Activated naive CD8-positive, alpha-beta T cell treated with anti-CD3 and anti-CD28 coated beads, Interleukin-2, amount 10 ng/mL, durations not matched to agents 7 days and 5 days (primary cell): ENCODE data around the gene HPGD. TPM values are rescaled to one million over a fixed set of nuclear protein-coding genes. Genes with fewer than 3 reads are reported as not detected.
A peak's percentile ranks its signal among the peaks of the same experiment; 100 is the strongest.

Source experiments
- ATAC-seq: fragments of 150-1000 bp; cut with Tn5 transposase; one replicate; pipeline ENCODE4 v1.10.0; 2021; ENCODE audit warnings: low read depth, moderate library complexity
- POLR2A ChIA-PET: fragments of 350-600 bp; sonication (Branson Sonifier 250); formaldehyde crosslinking; loops from one replicate; lab custom pipeline; 2021; ENCODE audit warnings: antibody characterized with exemption; lab: Charles Lee
- DNase-seq: peaks from one replicate; pipeline ENCODE4 v3.0.0; 2021
- H3K27ac Mint-ChIP-seq: one replicate; pipeline ENCODE4 v1.8.0; 2022; ENCODE audit warnings: mild to moderate bottlenecking, mixed read lengths
- H3K27me3 Mint-ChIP-seq: one replicate; pipeline ENCODE4 v1.8.0; 2022; ENCODE audit warnings: mild to moderate bottlenecking, moderate library complexity, mixed read lengths
- H3K36me3 Mint-ChIP-seq: one replicate; pipeline ENCODE4 v1.8.0; 2021; ENCODE audit warnings: mild to moderate bottlenecking, mixed read lengths
- H3K4me1 Mint-ChIP-seq: one replicate; pipeline ENCODE4 v1.8.0; 2021; ENCODE audit warnings: mixed read lengths
- H3K4me3 Mint-ChIP-seq: one replicate; pipeline ENCODE4 v1.8.0; 2022; ENCODE audit warnings: mild to moderate bottlenecking, moderate library complexity, mixed read lengths
- H3K9me3 Mint-ChIP-seq: one replicate; pipeline ENCODE4 v1.8.0; 2021; ENCODE audit warnings: mixed read lengths
- total RNA-seq, 2 experiments: library from RNA; stranded (reverse); gene quantifications; one replicate each; pipeline ENCODE4 v1.2.3, GENCODE V29; 2021

The HPGD gene
- total RNA-seq = 10 to 100 TPM; 10.4 to 10.7 TPM

- Mint-ChIP-seq H3K9me3 (no peaks in the 10 kb centered on the region), H3K4me3 (peak within 1 kb of the TSS; percentile 88), H3K36me3 (no peaks in the 10 kb centered on the region), H3K4me1 (peaks cover 15% of the 10 kb centered on the region), H3K27ac (peak within 1 kb of the TSS; percentile 85), H3K27me3 (peaks cover 24% of the 10 kb centered on the region)
- POLR2A ChIA-PET = interaction anchor here (0.6 to 2.1 kb wide), 7 partner anchors 12 to 1673 kb away, joined by 3 to 8 read pairs (median 3); partner anchors contain the start of gene SAP30
- DNase-seq = peak; percentile 78
- peak; percentile 97 for ATAC-seq
Observed at GRCh38 chr4:174522183-174523024, at the start of gene HPGD. TSS of gene HPGD (minus strand) at chr4:174522488. CDS start at chr4:174522451, 37 bp downstream.

- POLR2A ChIA-PET = no interaction called here
- H3K36me3 Mint-ChIP-seq = no peaks in the 10 kb centered on the region
- H3K27me3 Mint-ChIP-seq = peaks cover 2% of the 10 kb centered on the region
- no peaks in the 10 kb centered on the region for H3K9me3 Mint-ChIP-seq
- no peak for ATAC-seq
- H3K4me3 Mint-ChIP-seq = no peak overlapping the region
- no peak overlapping the region for H3K27ac Mint-ChIP-seq
- H3K4me1 Mint-ChIP-seq = no peaks in the 10 kb centered on the region
- DNase-seq = no peak
Observed at GRCh38 chr4:174564529-174564928, 42.2 kb upstream of the HPGD start.

DNA sequence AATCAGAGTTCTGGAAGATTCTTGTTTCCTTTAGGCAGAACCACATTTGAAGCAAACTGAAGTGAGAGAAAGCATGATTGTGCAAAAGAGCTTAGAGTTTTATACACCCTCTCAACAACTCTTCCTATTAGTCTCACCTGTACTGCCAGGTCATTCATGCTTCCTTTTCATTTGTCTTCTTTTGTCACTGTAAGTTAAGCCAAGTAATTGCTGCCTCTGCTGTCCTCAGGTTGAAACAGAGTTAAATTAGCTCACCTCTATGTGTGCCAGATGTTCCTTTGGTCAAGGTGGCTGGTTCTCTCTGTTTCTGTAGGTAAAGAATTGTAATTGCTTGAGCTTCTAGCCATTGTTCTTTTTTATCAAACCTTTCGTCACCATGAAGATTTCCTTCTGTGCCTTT, 41.1 kb upstream of the HPGD start:
- Mint-ChIP-seq H3K4me1 (no peaks in the 10 kb centered on the region), H3K27me3 (no peaks in the 10 kb centered on the region), H3K9me3 (no peaks in the 10 kb centered on the region), H3K27ac (no peak overlapping the region), H3K4me3 (no peak overlapping the region), H3K36me3 (no peaks in the 10 kb centered on the region)
- no peak for DNase-seq
- POLR2A ChIA-PET = no interaction called here
- ATAC-seq = no peak

- POLR2A ChIA-PET = no interaction called here
- Mint-ChIP-seq H3K27ac (no peak overlapping the region), H3K36me3 (no peaks in the 10 kb centered on the region), H3K4me1 (no peaks in the 10 kb centered on the region), H3K4me3 (no peak overlapping the region), H3K27me3 (no peaks in the 10 kb centered on the region), H3K9me3 (no peaks in the 10 kb centered on the region)
- ATAC-seq (no peak), DNase-seq (no peak)
Observed at GRCh38 chr4:174561560-174561959, 39.3 kb upstream of the HPGD start.

GRCh38 chr4:174559894-174560293, 37.6 kb upstream of the HPGD start:
- Mint-ChIP-seq H3K4me3 (no peak overlapping the region), H3K4me1 (no peaks in the 10 kb centered on the region), H3K36me3 (no peaks in the 10 kb centered on the region), H3K27ac (no peak overlapping the region), H3K9me3 (no peaks in the 10 kb centered on the region), H3K27me3 (no peaks in the 10 kb centered on the region)
- ATAC-seq (no peak), DNase-seq (no peak)
- POLR2A ChIA-PET = no interaction called here

DNA sequence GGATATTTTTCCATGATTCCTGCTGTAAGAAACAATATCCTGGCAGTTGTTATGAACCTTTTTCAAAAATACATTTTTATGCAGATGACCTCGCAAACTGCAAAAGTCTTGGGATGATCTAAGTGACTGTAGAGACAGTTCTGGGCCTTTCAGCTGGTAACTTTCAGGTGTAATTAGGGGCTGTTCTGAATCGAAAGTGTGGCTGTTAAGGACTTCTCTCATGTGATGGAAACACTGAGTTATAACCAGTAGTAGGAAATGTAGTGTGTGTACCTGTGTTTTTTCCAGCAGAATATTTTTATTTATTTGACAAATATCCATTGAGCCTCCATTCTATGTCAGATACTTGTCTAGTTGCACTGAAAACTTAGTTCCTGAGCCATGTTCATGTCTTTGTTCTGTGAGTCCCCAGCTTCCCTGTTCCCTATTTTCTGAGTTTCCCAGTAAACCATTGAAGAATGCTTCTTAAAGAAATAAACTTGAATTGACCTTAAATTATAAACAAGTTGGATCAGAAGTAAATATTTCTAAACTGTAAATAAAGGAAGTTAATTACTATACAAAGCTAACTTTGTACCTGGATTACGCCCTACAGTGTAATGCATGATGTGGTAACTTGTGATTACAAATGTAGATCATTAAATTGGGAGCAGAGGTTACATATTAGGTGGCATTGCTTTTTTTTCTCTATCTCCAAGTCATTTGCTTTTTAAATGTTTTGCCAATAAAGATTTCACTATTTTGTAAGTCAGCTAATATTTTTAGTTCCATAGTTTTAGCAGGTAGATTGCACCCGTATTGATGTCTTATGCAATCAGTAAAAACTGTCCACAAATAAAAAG, 33.7 kb upstream of the HPGD start:
- POLR2A ChIA-PET = no interaction called here
- Mint-ChIP-seq H3K9me3 (no peaks in the 10 kb centered on the region), H3K4me3 (no peak overlapping the region), H3K36me3 (no peaks in the 10 kb centered on the region), H3K27ac (no peak overlapping the region), H3K27me3 (no peaks in the 10 kb centered on the region), H3K4me1 (no peaks in the 10 kb centered on the region)
- DNase-seq (no peak), ATAC-seq (no peak)

DNA sequence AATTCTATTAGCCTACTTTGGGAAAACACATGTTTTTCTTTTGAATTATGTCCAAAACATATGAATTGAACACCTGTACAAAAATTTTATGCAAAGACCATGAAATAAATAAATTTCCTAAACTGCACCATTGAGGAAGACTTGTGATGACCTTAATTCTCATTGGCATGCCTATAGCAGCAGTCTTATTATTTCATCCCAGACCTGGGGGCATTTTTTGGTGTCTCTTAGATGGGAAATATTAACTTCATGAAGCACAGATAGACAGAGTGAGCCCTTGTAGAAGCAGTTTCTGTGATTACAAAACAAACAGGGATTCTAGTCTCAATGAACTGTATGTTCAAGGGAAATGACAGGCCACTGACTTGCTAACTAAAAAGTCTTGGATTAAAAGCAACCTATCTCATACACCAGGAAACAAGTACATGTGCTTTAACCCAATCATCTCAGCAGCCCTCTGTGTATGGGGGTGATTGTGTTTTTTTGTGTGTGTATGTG, 32.0 kb upstream of the HPGD start:
- no peaks in the 10 kb centered on the region for H3K27me3 Mint-ChIP-seq
- no peak overlapping the region for H3K27ac Mint-ChIP-seq
- ATAC-seq (no peak), DNase-seq (no peak)
- H3K9me3 Mint-ChIP-seq = no peaks in the 10 kb centered on the region
- POLR2A ChIA-PET = no interaction called here
- H3K4me3 Mint-ChIP-seq = no peak overlapping the region
- H3K4me1 Mint-ChIP-seq = no peaks in the 10 kb centered on the region
- H3K36me3 Mint-ChIP-seq = no peaks in the 10 kb centered on the region

DNA sequence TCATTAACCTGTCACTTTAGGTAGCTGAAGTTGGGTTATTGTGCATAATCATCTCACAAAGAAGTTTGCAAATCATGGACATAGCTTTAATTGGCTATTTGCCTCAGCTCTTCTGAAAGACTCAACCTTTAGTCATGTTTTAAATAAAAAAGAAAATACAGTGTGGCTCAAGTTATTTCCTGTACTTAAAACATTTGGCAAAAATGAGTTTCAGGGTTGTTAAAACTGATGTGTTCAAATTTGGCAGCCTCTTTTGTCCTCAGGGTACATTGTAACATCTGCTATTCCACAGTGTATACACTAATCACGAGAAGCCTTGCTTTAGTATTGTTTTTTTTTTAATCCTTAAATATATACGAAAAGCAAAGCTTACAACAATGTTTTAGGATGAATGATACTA, 31.5 kb upstream of the HPGD start:
- POLR2A ChIA-PET = no interaction called here
- no peaks in the 10 kb centered on the region for H3K27me3 Mint-ChIP-seq
- ATAC-seq (no peak), DNase-seq (no peak)
- H3K4me3 Mint-ChIP-seq = no peak overlapping the region
- H3K27ac Mint-ChIP-seq = no peak overlapping the region
- H3K36me3 Mint-ChIP-seq = no peaks in the 10 kb centered on the region
- H3K4me1 Mint-ChIP-seq = no peaks in the 10 kb centered on the region
- H3K9me3 Mint-ChIP-seq = no peaks in the 10 kb centered on the region

DNA sequence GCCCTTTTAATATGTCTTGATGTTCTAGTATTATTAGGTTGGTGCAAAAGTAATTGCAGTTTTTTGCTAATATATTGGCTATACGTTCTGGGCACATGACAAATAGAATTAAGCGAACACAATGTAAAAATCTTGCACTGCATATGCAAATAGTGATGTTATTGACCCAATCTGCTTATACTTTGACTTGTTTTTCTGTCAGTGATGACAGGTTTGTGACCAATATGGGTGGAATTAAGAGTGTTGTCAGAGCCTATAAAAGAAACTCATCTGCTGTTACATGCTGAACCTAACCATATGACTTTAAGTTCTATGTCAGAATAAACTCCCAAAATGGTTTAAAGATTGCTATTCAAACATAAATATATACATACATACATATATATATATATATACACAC, 30.7 kb upstream of the HPGD start:
- Mint-ChIP-seq H3K4me3 (no peak overlapping the region), H3K27me3 (no peaks in the 10 kb centered on the region), H3K9me3 (no peaks in the 10 kb centered on the region), H3K36me3 (no peaks in the 10 kb centered on the region), H3K27ac (no peak overlapping the region), H3K4me1 (no peaks in the 10 kb centered on the region)
- ATAC-seq (no peak), DNase-seq (no peak)
- POLR2A ChIA-PET = no interaction called here

DNA sequence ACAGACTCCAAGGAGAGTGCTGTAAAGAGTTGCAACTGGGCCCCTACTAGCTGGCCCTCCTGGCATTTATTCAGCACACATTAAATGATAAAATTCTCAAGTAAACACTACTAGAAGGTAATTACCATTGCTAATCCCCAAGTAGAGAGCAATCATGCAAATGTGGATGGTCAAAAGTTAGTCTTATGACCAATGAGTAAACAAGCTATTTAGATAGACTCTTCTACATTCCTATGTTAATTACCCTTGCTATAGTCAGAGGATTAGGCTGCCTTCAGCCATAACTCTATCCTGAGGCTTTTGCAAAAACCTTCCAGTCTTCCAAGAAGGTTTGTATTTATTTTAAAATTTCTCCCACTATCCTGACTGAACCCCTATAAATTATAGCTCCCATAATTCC, 28.3 kb upstream of the HPGD start:
- Mint-ChIP-seq H3K27me3 (no peaks in the 10 kb centered on the region), H3K4me3 (no peak overlapping the region), H3K27ac (no peak overlapping the region), H3K9me3 (peaks cover 4% of the 10 kb centered on the region), H3K36me3 (no peaks in the 10 kb centered on the region), H3K4me1 (no peaks in the 10 kb centered on the region)
- ATAC-seq (no peak), DNase-seq (no peak)
- POLR2A ChIA-PET = no interaction called here

DNA sequence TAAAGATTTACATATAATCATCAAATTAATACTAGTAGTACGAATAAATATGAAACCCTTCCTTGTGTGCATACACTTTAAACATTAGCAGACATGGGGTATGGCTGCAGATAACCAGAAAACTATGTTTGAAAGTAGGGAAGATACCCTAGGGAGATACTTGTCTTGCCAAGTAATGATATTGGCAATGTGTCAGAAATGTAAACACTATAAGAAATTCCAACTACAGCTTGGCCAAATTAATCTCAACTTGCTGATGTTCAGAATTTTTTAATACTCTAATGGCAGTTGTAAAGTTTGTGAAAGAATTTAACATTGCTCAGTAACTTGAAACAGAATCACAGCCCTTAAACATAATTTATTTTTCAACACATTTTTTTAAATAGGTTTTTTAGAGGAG, 27.4 kb upstream of the HPGD start:
- POLR2A ChIA-PET = no interaction called here
- Mint-ChIP-seq H3K27ac (no peak overlapping the region), H3K4me1 (no peaks in the 10 kb centered on the region), H3K27me3 (no peaks in the 10 kb centered on the region), H3K4me3 (no peak overlapping the region), H3K9me3 (peaks cover 4% of the 10 kb centered on the region), H3K36me3 (no peaks in the 10 kb centered on the region)
- ATAC-seq (no peak), DNase-seq (no peak)

DNA sequence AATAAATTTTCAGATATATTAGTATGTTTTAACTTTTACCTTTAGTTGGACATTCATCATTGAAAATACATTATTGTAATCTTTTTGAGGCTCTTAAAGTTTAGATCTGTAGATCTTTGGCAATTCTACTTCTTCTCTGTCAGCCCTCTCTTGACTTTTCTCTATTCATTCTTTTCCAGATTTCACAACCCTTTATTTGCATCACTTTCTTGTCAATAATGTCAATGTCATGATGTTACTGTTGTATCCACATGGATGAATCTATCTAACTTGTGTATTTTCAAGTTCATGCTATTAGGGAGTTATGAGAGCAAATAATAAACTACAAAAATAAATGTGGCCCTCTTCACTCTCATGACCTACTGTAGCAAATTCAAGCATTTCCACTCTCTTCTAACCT, 23.0 kb upstream of the HPGD start:
- POLR2A ChIA-PET = no interaction called here
- peaks cover 2% of the 10 kb centered on the region for H3K27me3 Mint-ChIP-seq
- H3K36me3 Mint-ChIP-seq = no peaks in the 10 kb centered on the region
- DNase-seq = no peak
- peaks cover 4% of the 10 kb centered on the region for H3K9me3 Mint-ChIP-seq
- no peak overlapping the region for H3K27ac Mint-ChIP-seq
- no peak for ATAC-seq
- no peak overlapping the region for H3K4me3 Mint-ChIP-seq
- no peaks in the 10 kb centered on the region for H3K4me1 Mint-ChIP-seq

- Mint-ChIP-seq H3K36me3 (no peaks in the 10 kb centered on the region), H3K27me3 (peaks cover 2% of the 10 kb centered on the region), H3K4me1 (no peaks in the 10 kb centered on the region), H3K9me3 (peaks cover 4% of the 10 kb centered on the region), H3K4me3 (no peak overlapping the region), H3K27ac (no peak overlapping the region)
- POLR2A ChIA-PET = no interaction called here
- no peak for ATAC-seq
- DNase-seq = no peak
Observed at GRCh38 chr4:174544496-174544895, 22.2 kb upstream of the HPGD start.
